ENCODE measurements around the gene FHL3.

DNA sequence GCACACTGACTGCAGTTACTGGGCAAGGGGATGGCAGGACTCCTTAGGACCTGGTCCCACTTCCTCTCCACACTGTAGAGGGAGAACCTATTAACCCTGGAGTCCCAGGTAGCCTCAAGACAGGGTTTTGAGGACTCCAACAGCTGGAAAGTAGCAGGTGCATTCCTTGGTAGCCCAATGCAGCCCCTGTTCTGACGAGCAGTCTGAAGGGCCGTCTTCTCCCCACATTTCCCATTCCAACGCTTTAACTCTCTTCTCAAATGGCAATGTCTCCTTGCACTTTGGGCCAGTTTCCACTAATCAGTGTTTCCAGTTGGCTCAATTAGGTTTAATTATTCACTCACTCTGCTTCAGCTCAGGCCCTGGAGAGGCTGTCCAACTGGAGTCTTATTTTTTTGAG is 49.6 kb downstream of the FHL3 start:
- TF ChIP-seq, protein P1, sequence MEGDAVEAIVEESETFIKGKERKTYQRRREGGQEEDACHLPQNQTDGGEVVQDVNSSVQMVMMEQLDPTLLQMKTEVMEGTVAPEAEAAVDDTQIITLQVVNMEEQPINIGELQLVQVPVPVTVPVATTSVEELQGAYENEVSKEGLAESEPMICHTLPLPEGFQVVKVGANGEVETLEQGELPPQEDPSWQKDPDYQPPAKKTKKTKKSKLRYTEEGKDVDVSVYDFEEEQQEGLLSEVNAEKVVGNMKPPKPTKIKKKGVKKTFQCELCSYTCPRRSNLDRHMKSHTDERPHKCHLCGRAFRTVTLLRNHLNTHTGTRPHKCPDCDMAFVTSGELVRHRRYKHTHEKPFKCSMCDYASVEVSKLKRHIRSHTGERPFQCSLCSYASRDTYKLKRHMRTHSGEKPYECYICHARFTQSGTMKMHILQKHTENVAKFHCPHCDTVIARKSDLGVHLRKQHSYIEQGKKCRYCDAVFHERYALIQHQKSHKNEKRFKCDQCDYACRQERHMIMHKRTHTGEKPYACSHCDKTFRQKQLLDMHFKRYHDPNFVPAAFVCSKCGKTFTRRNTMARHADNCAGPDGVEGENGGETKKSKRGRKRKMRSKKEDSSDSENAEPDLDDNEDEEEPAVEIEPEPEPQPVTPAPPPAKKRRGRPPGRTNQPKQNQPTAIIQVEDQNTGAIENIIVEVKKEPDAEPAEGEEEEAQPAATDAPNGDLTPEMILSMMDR (IDR thresholded peaks at IDR 0.05): no peak
- TF ChIP-seq, protein P2, sequence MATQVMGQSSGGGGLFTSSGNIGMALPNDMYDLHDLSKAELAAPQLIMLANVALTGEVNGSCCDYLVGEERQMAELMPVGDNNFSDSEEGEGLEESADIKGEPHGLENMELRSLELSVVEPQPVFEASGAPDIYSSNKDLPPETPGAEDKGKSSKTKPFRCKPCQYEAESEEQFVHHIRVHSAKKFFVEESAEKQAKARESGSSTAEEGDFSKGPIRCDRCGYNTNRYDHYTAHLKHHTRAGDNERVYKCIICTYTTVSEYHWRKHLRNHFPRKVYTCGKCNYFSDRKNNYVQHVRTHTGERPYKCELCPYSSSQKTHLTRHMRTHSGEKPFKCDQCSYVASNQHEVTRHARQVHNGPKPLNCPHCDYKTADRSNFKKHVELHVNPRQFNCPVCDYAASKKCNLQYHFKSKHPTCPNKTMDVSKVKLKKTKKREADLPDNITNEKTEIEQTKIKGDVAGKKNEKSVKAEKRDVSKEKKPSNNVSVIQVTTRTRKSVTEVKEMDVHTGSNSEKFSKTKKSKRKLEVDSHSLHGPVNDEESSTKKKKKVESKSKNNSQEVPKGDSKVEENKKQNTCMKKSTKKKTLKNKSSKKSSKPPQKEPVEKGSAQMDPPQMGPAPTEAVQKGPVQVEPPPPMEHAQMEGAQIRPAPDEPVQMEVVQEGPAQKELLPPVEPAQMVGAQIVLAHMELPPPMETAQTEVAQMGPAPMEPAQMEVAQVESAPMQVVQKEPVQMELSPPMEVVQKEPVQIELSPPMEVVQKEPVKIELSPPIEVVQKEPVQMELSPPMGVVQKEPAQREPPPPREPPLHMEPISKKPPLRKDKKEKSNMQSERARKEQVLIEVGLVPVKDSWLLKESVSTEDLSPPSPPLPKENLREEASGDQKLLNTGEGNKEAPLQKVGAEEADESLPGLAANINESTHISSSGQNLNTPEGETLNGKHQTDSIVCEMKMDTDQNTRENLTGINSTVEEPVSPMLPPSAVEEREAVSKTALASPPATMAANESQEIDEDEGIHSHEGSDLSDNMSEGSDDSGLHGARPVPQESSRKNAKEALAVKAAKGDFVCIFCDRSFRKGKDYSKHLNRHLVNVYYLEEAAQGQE (IDR thresholded peaks at IDR 0.05; ENCODE audit: insufficient read depth in 1 of 2, low read depth in 2 of 2, low read length in 1 of 2): no peak
- no peak for TF ChIP-seq SIN3A (IDR thresholded peaks at IDR 0.05; ENCODE audit: borderline replicate concordance, insufficient read depth, low read depth, low read length)
